Activated CD4-positive, alpha-beta T cell treated with anti-CD3 and anti-CD28 coated beads, Interleukin-2, amount 10 ng/mL, durations not matched to agents 7 days and 5 days (primary cell): ENCODE measurements around the gene ZNF184. TPM values are rescaled to one million over a fixed set of nuclear protein-coding genes. Genes with fewer than 3 reads are reported as not detected.

Source experiments
- CTCF ChIA-PET: fragments of 350-600 bp; sonication (Branson Sonifier 250); formaldehyde crosslinking; loops from one replicate; lab custom pipeline; 2021; ENCODE audit warnings: antibody characterized with exemption; lab: Charles Lee
- POLR2A ChIA-PET: fragments of 350-600 bp; sonication (Branson Sonifier 250); formaldehyde crosslinking; loops from one replicate; lab custom pipeline; 2021; ENCODE audit warnings: antibody characterized with exemption; lab: Charles Lee
- DNase-seq: peaks from one replicate; pipeline ENCODE4 v3.0.0-alpha.2; 2020
- H3K27ac Mint-ChIP-seq: one replicate; pipeline ENCODE4 v1.8.0; 2021; ENCODE audit warnings: mild to moderate bottlenecking, moderate library complexity, mixed read lengths
- H3K27me3 Mint-ChIP-seq: one replicate; pipeline ENCODE4 v1.8.0; 2021; ENCODE audit warnings: mixed read lengths
- H3K36me3 Mint-ChIP-seq: one replicate; pipeline ENCODE4 v1.8.0; 2021; ENCODE audit warnings: low read depth, mixed read lengths
- H3K4me1 Mint-ChIP-seq: one replicate; pipeline ENCODE4 v1.8.0; 2021; ENCODE audit warnings: mixed read lengths
- H3K4me3 Mint-ChIP-seq: one replicate; pipeline ENCODE4 v1.8.0; 2021; ENCODE audit warnings: mild to moderate bottlenecking, moderate library complexity, mixed read lengths
- H3K9me3 Mint-ChIP-seq: one replicate; pipeline ENCODE4 v1.8.0; 2021; ENCODE audit warnings: mixed read lengths
- total RNA-seq, 2 experiments: library from RNA; stranded (reverse); gene quantifications; one replicate each; pipeline ENCODE4 v1.2.3, GENCODE V29; 2021

ZNF184 gene
- total RNA-seq, 2 experiments from 2014 or later = 14.4 to 16.8 TPM

- ChIA-PET CTCF (interaction anchor here (0.8 to 1.3 kb wide), 2 partner anchors 16 to 250 kb away, joined by 4 to 7 read pairs; no protein-coding TSS in a partner anchor), POLR2A (no interaction called here)
- peaks cover 50% of the 10 kb centered on the region for H3K27me3 Mint-ChIP-seq
Observed at GRCh38 chr6:27502508-27503435, 29.9 kb upstream of the ZNF184 start.

GRCh38 chr6:27501187-27501586 is 28.3 kb upstream of the ZNF184 start:
- Mint-ChIP-seq H3K9me3 (peaks cover 2% of the 10 kb centered on the region), H3K27ac (no peak overlapping the region), H3K27me3 (peaks cover 50% of the 10 kb centered on the region), H3K36me3 (peaks cover 2% of the 10 kb centered on the region), H3K4me3 (no peak overlapping the region), H3K4me1 (peaks cover 32% of the 10 kb centered on the region)
- no peak for DNase-seq
- ChIA-PET POLR2A (no interaction called here), CTCF (no interaction called here)

More at GRCh38 chr6:27502508-27503435, 29.9 kb upstream of the ZNF184 start:
- DNase-seq = peak; percentile 59
- Mint-ChIP-seq H3K4me1 (peaks cover 29% of the 10 kb centered on the region), H3K27ac (peak overlapping the region; percentile 65), H3K9me3 (no peaks in the 10 kb centered on the region), H3K36me3 (no peaks in the 10 kb centered on the region), H3K4me3 (peak overlapping the region; percentile 76)

DNA sequence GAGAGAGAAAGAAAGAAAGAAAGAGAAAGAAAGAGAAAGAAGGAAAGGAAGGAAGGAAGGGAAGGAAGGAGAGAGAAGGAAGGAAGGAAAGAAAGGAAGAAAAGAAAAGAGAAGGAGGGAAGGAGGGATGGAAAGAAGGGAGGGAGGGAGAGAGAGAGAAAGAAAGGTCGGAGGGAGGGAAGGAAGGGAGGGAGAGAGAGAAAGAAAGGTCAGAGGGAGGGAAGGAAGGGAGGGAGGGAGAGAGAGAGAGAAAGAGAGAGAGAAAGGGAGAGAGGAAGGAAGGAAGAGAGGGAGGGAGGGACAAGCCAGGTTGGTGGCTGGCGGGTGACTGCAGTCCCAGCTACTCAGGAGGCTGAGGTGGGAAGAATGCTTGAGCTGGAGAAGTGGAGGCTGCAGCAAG is 27.3 kb upstream of the ZNF184 start:
- Mint-ChIP-seq H3K4me3 (no peak overlapping the region), H3K9me3 (peaks cover 2% of the 10 kb centered on the region), H3K36me3 (peaks cover 2% of the 10 kb centered on the region), H3K27ac (no peak overlapping the region), H3K4me1 (peaks cover 38% of the 10 kb centered on the region), H3K27me3 (peaks cover 55% of the 10 kb centered on the region)
- POLR2A ChIA-PET = interaction anchor here (0.6 to 1.3 kb wide), 2 partner anchors 21 to 236 kb away, joined by 3 to 4 read pairs; no protein-coding TSS in a partner anchor
- DNase-seq = no peak
- CTCF ChIA-PET = no interaction called here

DNA sequence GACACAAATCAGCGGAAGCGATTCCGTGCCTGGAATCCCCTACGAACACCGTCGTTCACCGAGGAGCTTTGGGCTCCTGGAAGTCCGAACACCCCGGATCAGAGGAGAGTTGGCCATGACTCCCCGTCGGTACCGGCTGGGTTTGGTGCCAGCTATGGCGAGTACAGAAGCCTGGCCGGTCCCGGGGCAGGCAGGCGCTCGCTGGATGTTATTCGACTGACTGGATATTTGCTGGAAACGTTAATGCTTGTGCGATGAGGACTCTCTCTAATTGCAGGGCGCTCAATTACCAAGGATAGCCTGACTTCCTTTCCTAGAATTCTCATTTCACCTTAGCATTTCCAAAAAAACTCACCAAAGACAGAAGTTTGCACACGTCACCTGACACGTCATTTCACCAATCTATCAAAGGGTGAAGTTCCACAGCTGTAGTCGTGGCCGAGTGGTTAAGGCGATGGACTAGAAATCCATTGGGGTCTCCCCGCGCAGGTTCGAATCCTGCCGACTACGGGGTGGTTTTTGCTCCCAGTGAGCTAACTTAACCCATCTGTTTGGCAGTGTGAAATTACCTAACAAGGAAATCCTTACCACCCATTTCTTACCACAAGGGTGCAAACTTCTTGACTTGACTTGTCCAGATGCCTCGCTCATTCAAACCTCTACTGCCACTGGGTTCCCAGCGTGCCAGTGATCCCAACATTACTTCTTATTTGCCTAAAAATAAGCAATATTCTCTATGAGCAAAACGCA is 22.7 kb upstream of the ZNF184 start:
- POLR2A ChIA-PET = no interaction called here
- peak overlapping the region; percentile 71 for H3K4me3 Mint-ChIP-seq
- H3K27me3 Mint-ChIP-seq = peaks cover 61% of the 10 kb centered on the region

GRCh38 chr6:27494987-27495385 is 22.1 kb upstream of the ZNF184 start:
- Mint-ChIP-seq H3K36me3 (peaks cover 2% of the 10 kb centered on the region), H3K4me1 (peaks cover 18% of the 10 kb centered on the region), H3K27me3 (peaks cover 57% of the 10 kb centered on the region), H3K4me3 (peak overlapping the region; percentile 71), H3K9me3 (peaks cover 2% of the 10 kb centered on the region), H3K27ac (no peak overlapping the region)
- DNase-seq = no peak
- CTCF ChIA-PET = no interaction called here
- POLR2A ChIA-PET = no interaction called here

More for the DNA sequence above, 22.7 kb upstream of the ZNF184 start:
- Mint-ChIP-seq H3K36me3 (peaks cover 2% of the 10 kb centered on the region), H3K4me1 (peaks cover 18% of the 10 kb centered on the region), H3K9me3 (peaks cover 2% of the 10 kb centered on the region), H3K27ac (peak overlapping the region; percentile 54)
- peak; percentile 42 for DNase-seq
- CTCF ChIA-PET = no interaction called here

GRCh38 chr6:27494103-27494502 is 21.2 kb upstream of the ZNF184 start:
- ChIA-PET POLR2A (no interaction called here), CTCF (no interaction called here)
- Mint-ChIP-seq H3K36me3 (peaks cover 2% of the 10 kb centered on the region), H3K27me3 (peaks cover 52% of the 10 kb centered on the region), H3K27ac (no peak overlapping the region), H3K4me3 (no peak overlapping the region), H3K9me3 (peaks cover 2% of the 10 kb centered on the region), H3K4me1 (peaks cover 18% of the 10 kb centered on the region)
- DNase-seq = no peak

DNA sequence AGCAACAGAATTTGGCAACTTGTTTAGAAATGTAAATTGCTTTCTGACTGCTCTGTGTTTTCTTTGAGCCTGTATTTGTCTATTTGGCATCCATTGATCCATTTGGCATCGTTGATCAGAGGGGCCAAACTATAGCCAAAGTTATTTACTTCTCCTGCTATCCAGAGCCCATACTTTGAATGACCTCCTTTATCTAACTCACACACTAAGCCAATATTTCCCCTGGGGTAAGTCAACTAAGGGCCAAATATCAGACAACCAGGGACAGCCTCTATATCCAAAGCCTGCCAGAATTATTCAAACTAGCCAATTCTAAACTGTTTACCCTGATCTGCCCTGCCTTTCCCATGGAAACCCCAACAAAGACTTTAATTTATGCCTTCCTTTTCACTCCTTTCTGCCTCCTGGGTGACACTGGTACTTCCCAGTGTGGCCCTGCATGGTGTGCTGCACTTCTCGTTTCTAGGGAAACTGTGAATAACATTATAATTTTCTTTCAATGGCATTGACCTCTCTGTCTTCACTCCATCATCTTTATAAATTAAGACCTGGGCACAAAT is 19.8 kb upstream of the ZNF184 start:
- peaks cover 2% of the 10 kb centered on the region for H3K9me3 Mint-ChIP-seq
- CTCF ChIA-PET = no interaction called here
- no peak for DNase-seq
- peaks cover 2% of the 10 kb centered on the region for H3K36me3 Mint-ChIP-seq
- peaks cover 41% of the 10 kb centered on the region for H3K27me3 Mint-ChIP-seq
- H3K4me1 Mint-ChIP-seq = peaks cover 18% of the 10 kb centered on the region
- POLR2A ChIA-PET = no interaction called here
- H3K4me3 Mint-ChIP-seq = no peak overlapping the region
- H3K27ac Mint-ChIP-seq = no peak overlapping the region

GRCh38 chr6:27479319-27480182 is 6.6 kb upstream of the ZNF184 start:
- no peak overlapping the region for H3K27ac Mint-ChIP-seq
- ChIA-PET CTCF (interaction anchor here (0.5 to 1.9 kb wide), 5 partner anchors 24 to 904 kb away, joined by 3 to 4 read pairs (median 3); no protein-coding TSS in a partner anchor), POLR2A (interaction anchor here (0.9 kb wide), 1 partner anchor 20 kb away, joined by 4 read pairs; no protein-coding TSS in a partner anchor)
- H3K27me3 Mint-ChIP-seq = peaks cover 12% of the 10 kb centered on the region
- no peaks in the 10 kb centered on the region for H3K4me1 Mint-ChIP-seq
- no peaks in the 10 kb centered on the region for H3K36me3 Mint-ChIP-seq
- H3K9me3 Mint-ChIP-seq = no peaks in the 10 kb centered on the region
- DNase-seq = peak; percentile 84
- H3K4me3 Mint-ChIP-seq = no peak overlapping the region

GRCh38 chr6:27478706-27479318 is 5.9 kb upstream of the ZNF184 start:
- DNase-seq = peak; percentile 86
- peaks cover 12% of the 10 kb centered on the region for H3K27me3 Mint-ChIP-seq
- ChIA-PET POLR2A (interaction anchor here (0.9 kb wide), 1 partner anchor 21 kb away, joined by 4 read pairs; no protein-coding TSS in a partner anchor), CTCF (interaction anchor here (0.6 to 1.9 kb wide), 4 partner anchors 23 to 352 kb away, joined by 3 to 4 read pairs (median 3); no protein-coding TSS in a partner anchor)
- H3K36me3 Mint-ChIP-seq = peaks cover 2% of the 10 kb centered on the region
- H3K4me3 Mint-ChIP-seq = no peak overlapping the region
- H3K9me3 Mint-ChIP-seq = no peaks in the 10 kb centered on the region
- no peak overlapping the region for H3K27ac Mint-ChIP-seq
- peaks cover 2% of the 10 kb centered on the region for H3K4me1 Mint-ChIP-seq

- H3K4me1 Mint-ChIP-seq = peaks cover 3% of the 10 kb centered on the region
- no peak overlapping the region for H3K4me3 Mint-ChIP-seq
- POLR2A ChIA-PET = interaction anchor here (0.9 kb wide), 1 partner anchor 22 kb away, joined by 4 read pairs; no protein-coding TSS in a partner anchor
- no peaks in the 10 kb centered on the region for H3K9me3 Mint-ChIP-seq
- peaks cover 2% of the 10 kb centered on the region for H3K36me3 Mint-ChIP-seq
- H3K27me3 Mint-ChIP-seq = peaks cover 12% of the 10 kb centered on the region
- CTCF ChIA-PET = interaction anchor here (0.6 to 1.9 kb wide), 3 partner anchors 22 to 169 kb away, joined by 3 to 4 read pairs (median 3); no protein-coding TSS in a partner anchor
- H3K27ac Mint-ChIP-seq = no peak overlapping the region
- peak; percentile 8 for DNase-seq
Observed at GRCh38 chr6:27478141-27478705, 5.3 kb upstream of the ZNF184 start.
